ENCODE results near the gene SSH2. TPM values are rescaled to one million over a fixed set of nuclear protein-coding genes. Genes with fewer than 3 reads are reported as not detected.
A peak's percentile ranks its signal among the peaks of the same experiment; 100 is the strongest.

Gene SSH2
- total RNA-seq, 1 donor from 2014 or later = 37.6 TPM

DNA sequence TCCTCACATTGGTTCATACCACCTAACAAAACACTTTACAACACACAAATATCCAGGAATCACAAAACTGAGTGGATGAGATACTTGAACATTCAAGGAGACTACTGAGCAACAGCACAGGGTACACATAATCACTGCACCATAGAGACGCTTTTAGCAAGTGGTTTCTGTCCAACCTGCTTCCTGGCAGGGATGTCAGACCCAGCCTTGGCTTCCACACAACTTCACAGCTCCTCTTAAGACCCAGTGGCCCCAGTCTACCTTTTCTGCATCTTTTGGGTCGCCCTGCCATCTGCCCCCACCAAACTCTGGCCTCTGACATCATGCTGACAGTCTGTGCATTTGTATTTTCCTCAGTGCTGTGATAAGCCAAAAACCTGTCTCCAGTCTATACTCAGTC, 301.4 kb downstream of the SSH2 start:
- peaks cover 0 to 18% of the 10 kb centered on the region in 2 donors for H3K36me3 ChIP-seq
- H3K4me1 ChIP-seq = peaks cover 15% of the 10 kb centered on the region
- no peak for DNase-seq (ENCODE audit: extremely low spot score in 2 of 2)
- no peaks in the 10 kb centered on the region for H3K9me3 ChIP-seq
- H3K27ac ChIP-seq = no peak overlapping the region
- no peak overlapping the region for H3K4me3 ChIP-seq
- no peak for TF ChIP-seq CTCF (IDR thresholded peaks at IDR 0.05)
- no peak for TF ChIP-seq POLR2AphosphoS5 (IDR thresholded peaks at IDR 0.05; ENCODE audit: insufficient read depth in 1 of 2, low read depth in 1 of 2)
- TF ChIP-seq POLR2A (IDR thresholded peaks at IDR 0.05) = no peak
- no peaks in the 10 kb centered on the region for H3K27me3 ChIP-seq
- intact Hi-C loops (cut with DNase I) = no loop called here

GRCh38 chr17:29627951-29628350, 302.1 kb downstream of the SSH2 start:
- H3K4me3 ChIP-seq = no peak overlapping the region
- peaks cover 0 to 18% of the 10 kb centered on the region in 2 donors for H3K36me3 ChIP-seq
- H3K27me3 ChIP-seq = no peaks in the 10 kb centered on the region
- intact Hi-C loops (cut with DNase I) = no loop called here
- H3K4me1 ChIP-seq = peaks cover 20% of the 10 kb centered on the region
- TF ChIP-seq POLR2A (IDR thresholded peaks at IDR 0.05) (no peak), CTCF (IDR thresholded peaks at IDR 0.05) (no peak)
- H3K9me3 ChIP-seq = no peaks in the 10 kb centered on the region
- no peak overlapping the region for H3K27ac ChIP-seq
- DNase-seq (ENCODE audit: extremely low spot score in 2 of 2) = no peak

- Histone ChIP-seq H3K36me3 (no peaks in the 10 kb centered on the region), H3K4me1 (peaks cover 38% of the 10 kb centered on the region), H3K9me3 (no peaks in the 10 kb centered on the region), H3K4me3 (no peak overlapping the region), H3K27me3 (no peaks in the 10 kb centered on the region), H3K27ac (no peak overlapping the region)
- intact Hi-C loops (cut with DNase I) = no loop called here
- TF ChIP-seq POLR2A (IDR thresholded peaks at IDR 0.05) (no peak), POLR2AphosphoS5 (IDR thresholded peaks at IDR 0.05; ENCODE audit: insufficient read depth in 1 of 2, low read depth in 1 of 2) (no peak), CTCF (IDR thresholded peaks at IDR 0.05) (no peak)
- no peak for DNase-seq (ENCODE audit: extremely low spot score in 2 of 2)
Observed at GRCh38 chr17:29625037-29625750, 304.8 kb downstream of the SSH2 start.

DNA sequence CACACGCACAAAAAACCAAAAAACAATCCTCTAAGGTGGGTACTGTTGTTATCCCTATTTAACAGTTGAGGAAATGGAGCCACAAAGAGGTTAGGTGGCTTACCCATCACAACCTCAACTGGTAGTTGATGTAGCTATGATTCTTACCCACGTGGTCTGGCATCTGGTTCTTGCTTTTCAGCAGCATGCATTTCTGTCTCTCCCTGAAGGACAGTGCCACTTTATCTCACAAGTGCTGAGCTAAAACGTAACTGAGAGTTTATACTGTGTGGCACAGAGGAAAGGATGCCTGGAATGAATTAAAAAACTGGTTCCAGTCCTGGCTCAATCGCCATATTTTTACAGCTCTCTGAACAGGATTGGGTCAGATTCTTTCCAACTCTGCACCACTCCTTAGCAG, 305.4 kb downstream of the SSH2 start:
- TF ChIP-seq POLR2A (IDR thresholded peaks at IDR 0.05) (no peak), CTCF (IDR thresholded peaks at IDR 0.05) (no peak), POLR2AphosphoS5 (IDR thresholded peaks at IDR 0.05; ENCODE audit: insufficient read depth in 1 of 2, low read depth in 1 of 2) (no peak)
- Histone ChIP-seq H3K4me3 (no peak overlapping the region), H3K27me3 (no peaks in the 10 kb centered on the region), H3K27ac (no peak overlapping the region), H3K4me1 (peaks cover 38% of the 10 kb centered on the region), H3K9me3 (no peaks in the 10 kb centered on the region), H3K36me3 (no peaks in the 10 kb centered on the region)
- no peak for DNase-seq (ENCODE audit: extremely low spot score in 2 of 2)
- intact Hi-C loops (cut with DNase I) = no loop called here

DNA sequence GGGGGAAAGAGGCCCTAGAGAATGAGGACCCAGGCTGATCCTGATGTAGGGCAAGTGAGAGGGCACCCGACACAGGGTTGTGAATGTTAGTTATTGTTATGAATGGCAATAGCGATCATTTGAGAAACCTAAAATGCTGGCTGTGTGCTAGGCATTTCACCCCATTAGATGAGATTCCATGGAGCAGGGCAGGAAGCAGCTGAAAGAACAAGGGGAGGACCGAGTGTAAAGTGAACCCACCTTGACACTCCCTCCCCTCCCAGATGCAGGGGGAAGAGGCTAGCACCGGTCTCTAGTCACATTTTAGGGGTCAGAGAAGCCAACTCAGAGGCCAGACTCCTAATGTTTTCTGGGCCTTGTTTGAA, 306.8 kb downstream of the SSH2 start:
- Histone ChIP-seq H3K4me1 (peaks cover 35% of the 10 kb centered on the region), H3K27ac (no peak overlapping the region), H3K36me3 (no peaks in the 10 kb centered on the region), H3K27me3 (no peaks in the 10 kb centered on the region), H3K9me3 (no peaks in the 10 kb centered on the region), H3K4me3 (peak overlapping the region; percentile 65 to 71)
- TF ChIP-seq CTCF (IDR thresholded peaks at IDR 0.05) (no peak), POLR2A (IDR thresholded peaks at IDR 0.05) (no peak), POLR2AphosphoS5 (IDR thresholded peaks at IDR 0.05; ENCODE audit: insufficient read depth in 1 of 2, low read depth in 1 of 2) (no peak)
- DNase-seq (ENCODE audit: extremely low spot score in 2 of 2) = no peak
- intact Hi-C loops (cut with DNase I) = no loop called here
